Measurements from ENCODE around the gene RXFP2.

The RXFP2 gene

GRCh38 chr13:31719214-31719613, 20.1 kb upstream of the RXFP2 start:
- TF ChIP-seq, protein P1, sequence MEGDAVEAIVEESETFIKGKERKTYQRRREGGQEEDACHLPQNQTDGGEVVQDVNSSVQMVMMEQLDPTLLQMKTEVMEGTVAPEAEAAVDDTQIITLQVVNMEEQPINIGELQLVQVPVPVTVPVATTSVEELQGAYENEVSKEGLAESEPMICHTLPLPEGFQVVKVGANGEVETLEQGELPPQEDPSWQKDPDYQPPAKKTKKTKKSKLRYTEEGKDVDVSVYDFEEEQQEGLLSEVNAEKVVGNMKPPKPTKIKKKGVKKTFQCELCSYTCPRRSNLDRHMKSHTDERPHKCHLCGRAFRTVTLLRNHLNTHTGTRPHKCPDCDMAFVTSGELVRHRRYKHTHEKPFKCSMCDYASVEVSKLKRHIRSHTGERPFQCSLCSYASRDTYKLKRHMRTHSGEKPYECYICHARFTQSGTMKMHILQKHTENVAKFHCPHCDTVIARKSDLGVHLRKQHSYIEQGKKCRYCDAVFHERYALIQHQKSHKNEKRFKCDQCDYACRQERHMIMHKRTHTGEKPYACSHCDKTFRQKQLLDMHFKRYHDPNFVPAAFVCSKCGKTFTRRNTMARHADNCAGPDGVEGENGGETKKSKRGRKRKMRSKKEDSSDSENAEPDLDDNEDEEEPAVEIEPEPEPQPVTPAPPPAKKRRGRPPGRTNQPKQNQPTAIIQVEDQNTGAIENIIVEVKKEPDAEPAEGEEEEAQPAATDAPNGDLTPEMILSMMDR (IDR thresholded peaks at IDR 0.05; ENCODE audit: low read depth, low read length), result no peak
- DNase-seq (ENCODE audit: low read depth in 2 of 2), result no peak
- no peak overlapping the region for H3K4me3 ChIP-seq (replicated peaks in 1 of 2; ENCODE audit: low read depth in 2 of 2, low read length in 2 of 2)

GRCh38 chr13:31722673-31723072, 16.7 kb upstream of the RXFP2 start:
- DNase-seq (ENCODE audit: low read depth in 2 of 2), result peak; percentile 8 to 47
- TF ChIP-seq, protein P1 (IDR thresholded peaks at IDR 0.05; ENCODE audit: low read depth, low read length), result no peak
- no peak overlapping the region for H3K4me3 ChIP-seq (replicated peaks in 1 of 2; ENCODE audit: low read depth in 2 of 2, low read length in 2 of 2)

DNA sequence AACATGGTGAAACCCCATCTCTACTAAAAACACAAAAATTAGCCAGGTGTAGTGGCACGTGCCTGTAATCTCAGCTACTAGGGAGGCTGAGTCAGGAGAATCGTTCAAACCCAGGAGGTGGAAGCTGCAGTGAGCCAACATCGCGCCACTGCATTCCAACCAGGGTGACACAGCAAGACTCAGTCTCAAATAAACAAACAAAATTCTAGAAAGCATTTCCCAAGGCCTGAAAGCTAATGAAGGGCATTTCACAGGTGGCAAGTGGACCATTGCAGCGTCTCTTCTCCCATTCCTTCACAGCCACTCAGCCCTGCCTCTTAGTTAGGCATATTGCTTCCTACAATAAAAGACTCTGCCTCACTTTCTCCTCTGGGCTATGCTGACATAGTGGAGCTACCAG, 13.5 kb upstream of the RXFP2 start:
- TF ChIP-seq, protein P1 (IDR thresholded peaks at IDR 0.05; ENCODE audit: low read depth, low read length), result no peak
- H3K4me3 ChIP-seq (replicated peaks in 1 of 2; ENCODE audit: low read depth in 2 of 2, low read length in 2 of 2), result no peak overlapping the region
- DNase-seq (ENCODE audit: low read depth in 2 of 2), result peak in 1 of 2 donors; percentile 25

- no peak overlapping the region for H3K4me3 ChIP-seq (replicated peaks in 1 of 2; ENCODE audit: low read depth in 2 of 2, low read length in 2 of 2)
- TF ChIP-seq, protein P1 (IDR thresholded peaks at IDR 0.05; ENCODE audit: low read depth, low read length), result no peak
Observed at GRCh38 chr13:31731921-31732320, 7.4 kb upstream of the RXFP2 start.

DNA sequence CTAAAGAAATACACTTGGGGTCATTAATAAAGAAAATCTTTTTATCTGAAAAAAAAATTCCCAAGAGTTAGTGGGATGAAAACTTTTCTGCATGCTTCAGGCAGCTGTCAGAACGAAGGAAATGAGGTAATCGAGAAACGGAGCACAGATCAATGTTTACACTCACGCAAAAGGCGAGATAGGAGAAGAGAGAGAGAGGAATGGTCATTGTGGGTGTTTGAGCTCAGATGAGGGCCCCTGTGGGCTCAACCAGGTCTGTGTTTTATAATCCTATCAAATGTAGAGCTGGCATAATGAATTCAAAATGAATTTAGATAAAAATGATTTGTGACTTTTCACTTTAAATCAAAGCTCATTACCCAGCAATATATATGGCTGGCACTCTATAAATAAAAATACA, 6.3 kb upstream of the RXFP2 start:
- peak; percentile 11 to 27 for DNase-seq (ENCODE audit: low read depth in 2 of 2)
- peak overlapping the region in 1 of 2 donors; percentile 1 for H3K4me3 ChIP-seq (replicated peaks in 1 of 2; ENCODE audit: low read depth in 2 of 2, low read length in 2 of 2)
- TF ChIP-seq, protein P1 (IDR thresholded peaks at IDR 0.05; ENCODE audit: low read depth, low read length), result no peak

More at GRCh38 chr13:31731921-31732320, 7.4 kb upstream of the RXFP2 start:
- DNase-seq (ENCODE audit: low read depth in 2 of 2), result peak in 1 of 2 donors; percentile 30

DNA sequence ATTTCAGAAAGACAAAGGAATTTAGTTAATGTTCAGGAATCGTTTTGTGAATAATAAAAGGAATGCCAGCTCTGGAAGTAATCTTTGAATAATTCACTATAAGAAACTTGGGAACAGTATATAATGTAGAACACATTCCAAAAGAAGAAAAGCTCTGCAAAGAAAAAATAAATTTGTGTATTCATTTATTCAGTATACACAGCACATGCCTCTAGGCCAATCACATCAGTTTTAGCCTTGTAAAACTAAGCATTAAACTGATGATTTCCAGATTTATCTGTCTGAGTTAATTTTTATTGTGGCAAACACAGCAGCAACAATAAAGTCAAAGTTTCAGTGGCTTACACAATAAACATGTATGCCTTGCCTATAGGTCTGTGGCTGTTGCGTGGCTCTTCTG, 5.7 kb upstream of the RXFP2 start:
- TF ChIP-seq, protein P1 (IDR thresholded peaks at IDR 0.05; ENCODE audit: low read depth, low read length), result no peak
- H3K4me3 ChIP-seq (replicated peaks in 1 of 2; ENCODE audit: low read depth in 2 of 2, low read length in 2 of 2), result no peak overlapping the region
- no peak for DNase-seq (ENCODE audit: low read depth in 2 of 2)

DNA sequence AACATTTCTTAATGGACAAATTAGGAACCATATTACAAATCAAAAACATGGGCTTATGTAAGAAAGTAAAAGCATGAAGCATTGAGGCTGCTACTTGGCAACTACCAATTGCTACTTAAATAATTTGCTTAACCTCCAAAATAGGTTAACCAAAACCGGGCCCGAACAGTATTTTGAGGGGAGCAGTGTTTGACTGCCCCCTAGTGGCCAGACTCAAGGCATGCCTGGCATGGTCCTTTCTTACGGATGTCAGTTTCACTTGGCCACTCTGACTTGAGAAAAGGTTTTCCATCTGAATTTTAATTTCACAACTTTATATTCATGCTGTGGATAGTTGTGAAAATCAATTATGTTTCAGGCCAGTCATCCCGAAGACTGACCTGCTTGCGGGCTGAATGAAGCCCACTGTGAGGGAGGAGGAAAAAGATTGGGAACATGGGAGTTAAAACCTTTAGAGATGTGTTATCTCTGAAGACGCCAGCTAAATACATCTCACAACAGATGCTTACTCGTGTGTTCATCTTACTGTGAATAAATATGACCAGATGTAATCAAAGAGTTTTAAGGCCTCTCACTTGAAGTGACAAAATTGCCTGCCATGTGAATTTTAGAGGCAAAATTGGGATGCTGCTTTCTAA, 2.9 kb downstream of the RXFP2 start:
- TF ChIP-seq, protein P1 (IDR thresholded peaks at IDR 0.05; ENCODE audit: low read depth, low read length), result peak; percentile 96
- no peak overlapping the region for H3K4me3 ChIP-seq (replicated peaks in 1 of 2; ENCODE audit: low read depth in 2 of 2, low read length in 2 of 2)
- DNase-seq (ENCODE audit: low read depth in 2 of 2), result peak; percentile 83 to 84
